GM10248 (cell line): ENCODE measurements around the gene LBX2.
A peak's percentile ranks its signal among the peaks of the same experiment; 100 is the strongest.

ENCODE experiments used
- CTCF ChIA-PET: fragments of 300-600 bp; sonication (Branson Sonifier 250); formaldehyde crosslinking; extraction: SDS; loops from one replicate; lab custom pipeline; 2021; ENCODE audit warnings: antibody characterized with exemption; lab: Yijun Ruan, JAX
- POLR2A ChIA-PET: fragments of 350-650 bp; sonication (Branson Sonifier 250); formaldehyde crosslinking; extraction: SDS; loops from one replicate; lab custom pipeline; 2020; ENCODE audit warnings: antibody characterized with exemption; lab: Yijun Ruan, JAX
- DNase-seq: peaks from one replicate; pipeline ENCODE4 v3.0.0; 2012; ENCODE audit errors: extremely low spot score
- TF ChIP-seq, protein P1 (sequence below): IDR thresholded peaks from 2 replicates; pipeline ENCODE4 v1.5.1; 2012; ENCODE audit warnings: mild to moderate bottlenecking, low read depth; ENCODE audit errors: extremely low read depth, missing control alignments, control extremely low read depth

LBX2 gene

GRCh38 chr2:74502147-74502719 lies 2.8 kb upstream of the LBX2 start:
- CTCF ChIA-PET, result interaction anchor here (1.1 to 3.0 kb wide), 6 partner anchors 17 to 72 kb away, joined by 3 to 20 read pairs (median 4); partner anchors contain the start of genes AUP1 and HTRA2
- TF ChIP-seq, protein P1, sequence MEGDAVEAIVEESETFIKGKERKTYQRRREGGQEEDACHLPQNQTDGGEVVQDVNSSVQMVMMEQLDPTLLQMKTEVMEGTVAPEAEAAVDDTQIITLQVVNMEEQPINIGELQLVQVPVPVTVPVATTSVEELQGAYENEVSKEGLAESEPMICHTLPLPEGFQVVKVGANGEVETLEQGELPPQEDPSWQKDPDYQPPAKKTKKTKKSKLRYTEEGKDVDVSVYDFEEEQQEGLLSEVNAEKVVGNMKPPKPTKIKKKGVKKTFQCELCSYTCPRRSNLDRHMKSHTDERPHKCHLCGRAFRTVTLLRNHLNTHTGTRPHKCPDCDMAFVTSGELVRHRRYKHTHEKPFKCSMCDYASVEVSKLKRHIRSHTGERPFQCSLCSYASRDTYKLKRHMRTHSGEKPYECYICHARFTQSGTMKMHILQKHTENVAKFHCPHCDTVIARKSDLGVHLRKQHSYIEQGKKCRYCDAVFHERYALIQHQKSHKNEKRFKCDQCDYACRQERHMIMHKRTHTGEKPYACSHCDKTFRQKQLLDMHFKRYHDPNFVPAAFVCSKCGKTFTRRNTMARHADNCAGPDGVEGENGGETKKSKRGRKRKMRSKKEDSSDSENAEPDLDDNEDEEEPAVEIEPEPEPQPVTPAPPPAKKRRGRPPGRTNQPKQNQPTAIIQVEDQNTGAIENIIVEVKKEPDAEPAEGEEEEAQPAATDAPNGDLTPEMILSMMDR, result no peak
- DNase-seq, result peak; percentile 43
- POLR2A ChIA-PET, result no interaction called here

GRCh38 chr2:74501335-74502071 lies 2.1 kb upstream of the LBX2 start:
- TF ChIP-seq, protein P1, result no peak
- no peak for DNase-seq
- ChIA-PET POLR2A (interaction anchor here (0.7 to 1.2 kb wide), 2 partner anchors 12 to 29 kb away, joined by 3 read pairs; no protein-coding TSS in a partner anchor), CTCF (interaction anchor here (0.8 to 2.5 kb wide), 10 partner anchors 12 to 96 kb away, joined by 3 to 11 read pairs (median 4); partner anchors contain the start of genes CCDC142 and TTC31)

DNA sequence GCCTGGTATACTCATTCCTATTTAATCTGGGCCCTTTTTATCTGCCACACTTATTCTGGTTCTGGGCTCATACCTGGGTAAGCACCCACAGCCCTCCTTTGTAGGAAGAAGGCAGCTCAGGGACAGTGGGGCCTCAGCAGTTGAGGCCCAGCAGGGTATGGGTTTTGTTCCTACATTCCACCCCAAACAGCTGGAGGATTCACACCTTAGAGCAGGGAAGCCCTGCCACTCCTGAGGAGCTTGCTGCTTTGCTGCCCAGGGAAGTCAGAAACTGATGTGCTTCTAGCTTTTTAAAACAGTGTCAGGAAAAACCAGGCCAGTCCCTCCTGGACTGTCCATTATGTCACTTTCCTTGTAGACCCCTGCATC lies 1.2 kb upstream of the LBX2 start:
- DNase-seq, result no peak
- TF ChIP-seq, protein P1, result no peak
- ChIA-PET POLR2A (interaction anchor here (0.6 to 1.2 kb wide), 3 partner anchors 11 to 319 kb away, joined by 3 read pairs; no protein-coding TSS in a partner anchor), CTCF (interaction anchor here (0.8 to 2.5 kb wide), 12 partner anchors 11 to 97 kb away, joined by 3 to 11 read pairs (median 4); partner anchors contain the start of genes CCDC142 and TTC31)

- POLR2A ChIA-PET, result interaction anchor here (0.5 to 0.6 kb wide), 2 partner anchors 49 to 319 kb away, joined by 3 to 4 read pairs; no protein-coding TSS in a partner anchor
- DNase-seq, result no peak
- TF ChIP-seq, protein P1, result no peak
- CTCF ChIA-PET, result interaction anchor here (0.9 to 2.5 kb wide), 10 partner anchors 10 to 86 kb away, joined by 3 to 11 read pairs (median 4); partner anchors contain the start of genes CCDC142 and TTC31
These were observed 656 bp upstream of the LBX2 start for GRCh38 chr2:74499940-74500577.

DNA sequence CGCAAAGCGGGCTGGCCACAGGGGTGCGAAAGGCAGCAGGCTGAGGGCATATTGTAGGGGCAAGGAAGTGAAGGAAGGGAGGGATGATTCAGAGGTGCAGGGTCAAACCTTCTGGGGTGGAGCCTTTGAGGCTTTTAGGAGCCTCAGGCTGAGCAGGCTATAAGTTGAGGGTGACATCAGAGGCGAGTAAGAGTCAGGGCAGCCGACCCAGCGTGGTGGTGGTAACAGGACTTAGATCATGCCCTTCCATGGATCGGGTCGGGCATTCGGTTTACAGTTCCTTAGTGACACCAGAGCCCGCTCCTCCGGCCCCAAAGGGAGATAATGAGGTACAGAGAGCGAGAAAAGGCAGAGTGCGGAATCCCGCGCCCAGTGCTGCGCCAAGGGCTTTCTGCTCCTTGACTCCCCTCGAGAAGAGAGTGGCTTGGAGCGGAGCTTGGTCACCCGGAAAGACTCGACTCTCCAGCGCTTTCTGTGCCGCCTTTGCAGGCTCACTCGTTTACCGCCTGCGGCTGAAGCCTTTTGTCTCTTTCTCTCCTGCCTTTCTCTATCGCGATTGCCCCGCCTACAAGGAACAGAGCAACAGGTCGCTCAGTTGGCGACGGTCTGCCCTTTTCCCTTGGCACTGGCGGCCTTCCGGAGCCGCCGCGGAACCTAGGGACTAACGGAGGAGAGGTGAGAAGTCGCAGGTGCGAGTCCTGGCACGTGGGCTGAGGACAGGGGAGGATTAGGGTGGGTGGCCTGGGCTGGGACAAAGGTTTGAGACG lies 720 bp downstream of the LBX2 start:
- CTCF ChIA-PET, result interaction anchor here (1.0 to 2.5 kb wide), 7 partner anchors 9 to 90 kb away, joined by 3 to 10 read pairs (median 4); partner anchors contain the start of genes AUP1, CCDC142, HTRA2 and TLX2
- DNase-seq, result peak; percentile 39

More for the DNA sequence above, 720 bp downstream of the LBX2 start:
- TF ChIP-seq, protein P1, result no peak
- POLR2A ChIA-PET, result no interaction called here
